SK-N-SH treated with all-trans-retinoic acid at 6 μM for 48 hours (cell line): Measurements from ENCODE around the gene ATP8A2.

Source experiments
- ATAC-seq: fragments of 200-7000 bp; cut with Tn5 transposase; 3 replicates; pipeline ENCODE4 v1.9.1; 2020; ENCODE audit warnings: mild to moderate bottlenecking, moderate library complexity
- ARNTL ChIP-seq: fragments of 450-650 bp; formaldehyde crosslinking; IDR thresholded peaks from 2 replicates; pipeline ENCODE4 v1.5.0; 2020; ENCODE audit warnings: low read depth, mild to moderate bottlenecking, moderate library complexity, borderline replicate concordance
- BACH2 ChIP-seq: fragments of 250-450 bp; sonication (Bioruptor Pico); IDR thresholded peaks from 2 replicates; pipeline ENCODE4 v1.9.0; 2021; ENCODE audit warnings: mild to moderate bottlenecking, borderline replicate concordance
- CSDC2 ChIP-seq: fragments of 250-450 bp; sonication (Bioruptor Pico); IDR thresholded peaks from 2 replicates; pipeline ENCODE4 v1.5.0; 2020; ENCODE audit warnings: mild to moderate bottlenecking, moderate library complexity
- ESRRG ChIP-seq: fragments of 250-450 bp; sonication (Bioruptor Pico); IDR thresholded peaks from 2 replicates; pipeline ENCODE4 v1.6.1; 2021; ENCODE audit warnings: mild to moderate bottlenecking
- GLIS3 ChIP-seq: fragments of 250-450 bp; sonication (Bioruptor Pico); IDR thresholded peaks from 2 replicates; pipeline ENCODE4 v1.5.0; 2020; ENCODE audit warnings: mild to moderate bottlenecking, moderate library complexity
- OSR1 ChIP-seq: fragments of 250-450 bp; sonication (Bioruptor Pico); IDR thresholded peaks from 2 replicates; pipeline ENCODE4 v1.8.0; 2022; ENCODE audit warnings: moderate library complexity, mild to moderate bottlenecking, inconsistent platforms
- PPARA ChIP-seq: fragments of 250-450 bp; sonication (Bioruptor Pico); IDR thresholded peaks from 2 replicates; pipeline ENCODE4 v1.5.0; 2020; ENCODE audit warnings: mild to moderate bottlenecking, borderline replicate concordance
- RARB ChIP-seq: fragments of 250-450 bp; sonication (Bioruptor Pico); IDR thresholded peaks from 2 replicates; pipeline ENCODE4 v1.8.0; 2021; ENCODE audit warnings: mild to moderate bottlenecking, moderate library complexity
- SNAI2 ChIP-seq: fragments of 250-450 bp; sonication (Bioruptor Pico); IDR thresholded peaks from 2 replicates; pipeline ENCODE4 v1.5.0; 2020; ENCODE audit warnings: mild to moderate bottlenecking, moderate library complexity
- TCF4 ChIP-seq: fragments of 250-450 bp; sonication (Bioruptor Pico); IDR thresholded peaks from 2 replicates; pipeline ENCODE4 v1.8.0; 2021; ENCODE audit warnings: mild to moderate bottlenecking, moderate library complexity, borderline replicate concordance
- TOX ChIP-seq: fragments of 250-450 bp; sonication (Bioruptor Pico); IDR thresholded peaks from 2 replicates; pipeline ENCODE4 v1.8.0; 2021; ENCODE audit warnings: mild to moderate bottlenecking, moderate library complexity, borderline replicate concordance
- ZC3H10 ChIP-seq: fragments of 250-450 bp; sonication (Bioruptor Pico); IDR thresholded peaks from 2 replicates; pipeline ENCODE4 v1.5.1; 2021; ENCODE audit warnings: mild to moderate bottlenecking, moderate library complexity
- ZFP3 ChIP-seq: fragments of 250-450 bp; sonication (Bioruptor Pico); IDR thresholded peaks from 2 replicates; pipeline ENCODE4 v1.5.0; 2020; ENCODE audit warnings: mild to moderate bottlenecking, moderate library complexity
- ZFP30 ChIP-seq: fragments of 450-650 bp; formaldehyde crosslinking; IDR thresholded peaks from 2 replicates; pipeline ENCODE4 v1.5.0; 2022; ENCODE audit warnings: mild to moderate bottlenecking, moderate library complexity
- ZNF565 ChIP-seq: fragments of 450-650 bp; formaldehyde crosslinking; conservative IDR thresholded peaks from 2 replicates; pipeline ENCODE4 v1.5.0; 2020; ENCODE audit warnings: low read depth, mild to moderate bottlenecking, moderate library complexity
- ZNF70 ChIP-seq: fragments of 450-650 bp; formaldehyde crosslinking; IDR thresholded peaks from 2 replicates; pipeline ENCODE4 v1.5.0; 2020; ENCODE audit warnings: mild to moderate bottlenecking, moderate library complexity
- ZNF8 ChIP-seq: fragments of 450-650 bp; formaldehyde crosslinking; IDR thresholded peaks from 2 replicates; pipeline ENCODE4 v1.5.0; 2020; ENCODE audit warnings: mild to moderate bottlenecking, moderate library complexity
- TF ChIP-seq, protein P1 (sequence below): fragments of 250-450 bp; sonication (Bioruptor Pico); IDR thresholded peaks from 2 replicates; pipeline ENCODE4 v1.5.0; 2020; ENCODE audit warnings: mild to moderate bottlenecking, moderate library complexity
- TF ChIP-seq, protein P2 (sequence below): fragments of 250-450 bp; sonication (Bioruptor Pico); IDR thresholded peaks from 2 replicates; pipeline ENCODE4 v1.8.0; 2020; ENCODE audit warnings: mild to moderate bottlenecking, moderate library complexity, borderline replicate concordance
- TF ChIP-seq, protein P3 (sequence below): fragments of 250-450 bp; sonication (Bioruptor Pico); IDR thresholded peaks from 2 replicates; pipeline ENCODE4 v1.5.1; 2020; ENCODE audit warnings: low read depth, mild to moderate bottlenecking, moderate library complexity
- TF ChIP-seq, protein P4 (sequence below): fragments of 250-450 bp; sonication (Bioruptor Pico); IDR thresholded peaks from 2 replicates; pipeline ENCODE4 v1.5.1; 2021; ENCODE audit warnings: mild to moderate bottlenecking, moderate library complexity

ATP8A2 gene

DNA sequence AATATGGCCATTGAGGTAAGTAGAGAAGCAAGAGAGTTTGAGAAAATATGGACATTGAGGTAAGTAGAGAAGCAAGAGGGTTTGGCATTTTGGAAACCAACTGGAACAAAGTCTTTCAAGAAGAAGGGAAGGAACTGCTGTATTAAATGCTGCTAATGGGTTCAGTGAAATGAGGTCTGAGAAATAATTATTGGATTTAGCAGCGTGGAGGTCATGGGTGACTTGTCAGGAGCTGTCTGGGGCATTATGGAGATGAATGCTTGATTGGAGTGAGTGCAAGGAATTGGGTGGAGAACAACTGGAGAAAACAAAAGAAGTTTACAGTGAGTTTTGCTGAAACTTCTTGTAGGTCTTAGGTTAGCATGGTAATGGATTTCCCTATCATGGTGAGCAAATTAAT, 232.3 kb downstream of the ATP8A2 start (continued):
- TF ChIP-seq, protein P1, sequence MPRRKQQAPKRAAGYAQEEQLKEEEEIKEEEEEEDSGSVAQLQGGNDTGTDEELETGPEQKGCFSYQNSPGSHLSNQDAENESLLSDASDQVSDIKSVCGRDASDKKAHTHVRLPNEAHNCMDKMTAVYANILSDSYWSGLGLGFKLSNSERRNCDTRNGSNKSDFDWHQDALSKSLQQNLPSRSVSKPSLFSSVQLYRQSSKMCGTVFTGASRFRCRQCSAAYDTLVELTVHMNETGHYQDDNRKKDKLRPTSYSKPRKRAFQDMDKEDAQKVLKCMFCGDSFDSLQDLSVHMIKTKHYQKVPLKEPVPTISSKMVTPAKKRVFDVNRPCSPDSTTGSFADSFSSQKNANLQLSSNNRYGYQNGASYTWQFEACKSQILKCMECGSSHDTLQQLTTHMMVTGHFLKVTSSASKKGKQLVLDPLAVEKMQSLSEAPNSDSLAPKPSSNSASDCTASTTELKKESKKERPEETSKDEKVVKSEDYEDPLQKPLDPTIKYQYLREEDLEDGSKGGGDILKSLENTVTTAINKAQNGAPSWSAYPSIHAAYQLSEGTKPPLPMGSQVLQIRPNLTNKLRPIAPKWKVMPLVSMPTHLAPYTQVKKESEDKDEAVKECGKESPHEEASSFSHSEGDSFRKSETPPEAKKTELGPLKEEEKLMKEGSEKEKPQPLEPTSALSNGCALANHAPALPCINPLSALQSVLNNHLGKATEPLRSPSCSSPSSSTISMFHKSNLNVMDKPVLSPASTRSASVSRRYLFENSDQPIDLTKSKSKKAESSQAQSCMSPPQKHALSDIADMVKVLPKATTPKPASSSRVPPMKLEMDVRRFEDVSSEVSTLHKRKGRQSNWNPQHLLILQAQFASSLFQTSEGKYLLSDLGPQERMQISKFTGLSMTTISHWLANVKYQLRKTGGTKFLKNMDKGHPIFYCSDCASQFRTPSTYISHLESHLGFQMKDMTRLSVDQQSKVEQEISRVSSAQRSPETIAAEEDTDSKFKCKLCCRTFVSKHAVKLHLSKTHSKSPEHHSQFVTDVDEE (CRISPR knock-in tag), result no peak
- TF ChIP-seq OSR1 (CRISPR knock-in tag) (no peak), ARNTL (CRISPR knock-in tag) (no peak), GLIS3 (CRISPR knock-in tag) (no peak), SNAI2 (CRISPR knock-in tag) (no peak), ZNF70 (CRISPR knock-in tag) (no peak), RARB (no peak), ZFP30 (CRISPR knock-in tag) (no peak)

DNA sequence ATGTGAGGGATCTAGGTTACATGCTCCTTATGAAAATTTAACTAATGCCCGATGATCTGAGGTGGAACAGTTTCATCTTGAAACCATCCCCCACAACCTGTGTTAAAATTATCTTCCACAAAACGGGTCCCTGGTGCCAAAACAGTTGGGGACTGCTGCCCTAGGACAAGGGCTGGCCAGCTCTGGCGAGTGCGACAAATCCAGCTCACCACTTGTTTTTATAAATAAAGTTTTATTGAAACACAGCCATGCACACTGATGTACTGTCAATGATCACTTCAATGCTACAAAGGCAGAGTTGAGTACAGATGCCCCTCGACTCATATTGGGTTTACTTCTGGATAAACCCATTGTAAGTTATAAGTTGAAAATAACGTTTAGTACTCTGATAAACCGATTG, 235.3 kb downstream of the ATP8A2 start:
- no peak for ATAC-seq
- no peak for TF ChIP-seq OSR1 (CRISPR knock-in tag)
- TF ChIP-seq ESRRG (CRISPR knock-in tag), result no peak
- TF ChIP-seq SNAI2 (CRISPR knock-in tag), result no peak
- TF ChIP-seq, protein P2, sequence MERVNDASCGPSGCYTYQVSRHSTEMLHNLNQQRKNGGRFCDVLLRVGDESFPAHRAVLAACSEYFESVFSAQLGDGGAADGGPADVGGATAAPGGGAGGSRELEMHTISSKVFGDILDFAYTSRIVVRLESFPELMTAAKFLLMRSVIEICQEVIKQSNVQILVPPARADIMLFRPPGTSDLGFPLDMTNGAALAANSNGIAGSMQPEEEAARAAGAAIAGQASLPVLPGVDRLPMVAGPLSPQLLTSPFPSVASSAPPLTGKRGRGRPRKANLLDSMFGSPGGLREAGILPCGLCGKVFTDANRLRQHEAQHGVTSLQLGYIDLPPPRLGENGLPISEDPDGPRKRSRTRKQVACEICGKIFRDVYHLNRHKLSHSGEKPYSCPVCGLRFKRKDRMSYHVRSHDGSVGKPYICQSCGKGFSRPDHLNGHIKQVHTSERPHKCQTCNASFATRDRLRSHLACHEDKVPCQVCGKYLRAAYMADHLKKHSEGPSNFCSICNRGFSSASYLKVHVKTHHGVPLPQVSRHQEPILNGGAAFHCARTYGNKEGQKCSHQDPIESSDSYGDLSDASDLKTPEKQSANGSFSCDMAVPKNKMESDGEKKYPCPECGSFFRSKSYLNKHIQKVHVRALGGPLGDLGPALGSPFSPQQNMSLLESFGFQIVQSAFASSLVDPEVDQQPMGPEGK (CRISPR knock-in tag), result no peak

DNA sequence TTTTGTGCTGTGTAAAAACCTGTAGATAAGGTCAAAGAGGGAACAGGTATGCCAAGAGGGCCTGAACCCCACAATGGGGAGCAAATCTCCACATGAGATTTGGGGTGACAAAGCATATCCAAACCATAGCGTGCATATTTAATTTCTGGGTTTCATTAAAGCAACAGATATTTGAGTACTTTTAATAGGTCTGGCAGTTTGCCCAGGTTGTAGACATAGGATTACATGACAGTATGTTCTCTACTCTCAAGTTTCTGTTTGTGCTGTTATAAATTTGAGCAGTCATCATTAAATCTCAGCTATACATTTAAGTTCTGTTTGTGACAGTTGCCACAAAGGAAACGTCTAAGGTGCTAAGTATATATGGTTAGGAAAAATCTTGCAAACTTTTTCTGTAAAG, 236.4 kb downstream of the ATP8A2 start:
- ATAC-seq, result no peak
- no peak for TF ChIP-seq TCF4
- no peak for TF ChIP-seq ZNF565
- TF ChIP-seq, protein P3, sequence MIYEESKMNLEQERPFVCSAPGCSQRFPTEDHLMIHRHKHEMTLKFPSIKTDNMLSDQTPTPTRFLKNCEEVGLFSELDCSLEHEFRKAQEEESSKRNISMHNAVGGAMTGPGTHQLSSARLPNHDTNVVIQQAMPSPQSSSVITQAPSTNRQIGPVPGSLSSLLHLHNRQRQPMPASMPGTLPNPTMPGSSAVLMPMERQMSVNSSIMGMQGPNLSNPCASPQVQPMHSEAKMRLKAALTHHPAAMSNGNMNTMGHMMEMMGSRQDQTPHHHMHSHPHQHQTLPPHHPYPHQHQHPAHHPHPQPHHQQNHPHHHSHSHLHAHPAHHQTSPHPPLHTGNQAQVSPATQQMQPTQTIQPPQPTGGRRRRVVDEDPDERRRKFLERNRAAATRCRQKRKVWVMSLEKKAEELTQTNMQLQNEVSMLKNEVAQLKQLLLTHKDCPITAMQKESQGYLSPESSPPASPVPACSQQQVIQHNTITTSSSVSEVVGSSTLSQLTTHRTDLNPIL (CRISPR knock-in tag), result no peak
- no peak for TF ChIP-seq ZNF8 (CRISPR knock-in tag)
- TF ChIP-seq, protein P4, sequence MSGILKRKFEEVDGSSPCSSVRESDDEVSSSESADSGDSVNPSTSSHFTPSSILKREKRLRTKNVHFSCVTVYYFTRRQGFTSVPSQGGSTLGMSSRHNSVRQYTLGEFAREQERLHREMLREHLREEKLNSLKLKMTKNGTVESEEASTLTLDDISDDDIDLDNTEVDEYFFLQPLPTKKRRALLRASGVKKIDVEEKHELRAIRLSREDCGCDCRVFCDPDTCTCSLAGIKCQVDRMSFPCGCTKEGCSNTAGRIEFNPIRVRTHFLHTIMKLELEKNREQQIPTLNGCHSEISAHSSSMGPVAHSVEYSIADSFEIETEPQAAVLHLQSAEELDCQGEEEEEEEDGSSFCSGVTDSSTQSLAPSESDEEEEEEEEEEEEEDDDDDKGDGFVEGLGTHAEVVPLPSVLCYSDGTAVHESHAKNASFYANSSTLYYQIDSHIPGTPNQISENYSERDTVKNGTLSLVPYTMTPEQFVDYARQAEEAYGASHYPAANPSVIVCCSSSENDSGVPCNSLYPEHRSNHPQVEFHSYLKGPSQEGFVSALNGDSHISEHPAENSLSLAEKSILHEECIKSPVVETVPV, result no peak
- TF ChIP-seq ZFP30 (CRISPR knock-in tag), result no peak
- no peak for TF ChIP-seq ESRRG (CRISPR knock-in tag)
- TF ChIP-seq SNAI2 (CRISPR knock-in tag), result no peak
- no peak for TF ChIP-seq ZFP3 (CRISPR knock-in tag)
- no peak for TF ChIP-seq PPARA (CRISPR knock-in tag)
- no peak for TF ChIP-seq ZC3H10 (CRISPR knock-in tag)
- no peak for TF ChIP-seq CSDC2 (CRISPR knock-in tag)
- TF ChIP-seq RARB, result no peak
- no peak for TF ChIP-seq TOX
- TF ChIP-seq GLIS3 (CRISPR knock-in tag), result no peak
- no peak for TF ChIP-seq BACH2 (CRISPR knock-in tag)
- TF ChIP-seq OSR1 (CRISPR knock-in tag), result no peak
- TF ChIP-seq, protein P1 (CRISPR knock-in tag), result no peak
